Epithelial cell of proximal tubule (primary cell): ENCODE data around the gene CREB3L2. TPM values are rescaled to one million over a fixed set of nuclear protein-coding genes. Genes with fewer than 3 reads are reported as not detected.

Experiments
- DNase-seq: peaks from one replicate; pipeline ENCODE4 v3.0.0-alpha.2; 2011; ENCODE audit warnings: low read depth
- H3K4me3 ChIP-seq: 2 replicates; pipeline ENCODE4 v1.5.1; 2011; ENCODE audit warnings: low read depth, mild to moderate bottlenecking, low read length
- total RNA-seq: library from RNA; depleted of rRNA; stranded (reverse); fragments of >200 nt; gene quantifications from 2 replicates; pipeline ENCODE4 v1.2.3, GENCODE V29; 2015
- TF ChIP-seq, protein P1 (sequence below): conservative IDR thresholded peaks from 2 replicates; pipeline ENCODE4 v1.5.1; 2012; ENCODE audit warnings: low read depth, mild to moderate bottlenecking, low read length

CREB3L2 gene
- total RNA-seq, 1 donor from 2014 or later = 18.3 TPM

- no peak for DNase-seq
- TF ChIP-seq, protein P1, sequence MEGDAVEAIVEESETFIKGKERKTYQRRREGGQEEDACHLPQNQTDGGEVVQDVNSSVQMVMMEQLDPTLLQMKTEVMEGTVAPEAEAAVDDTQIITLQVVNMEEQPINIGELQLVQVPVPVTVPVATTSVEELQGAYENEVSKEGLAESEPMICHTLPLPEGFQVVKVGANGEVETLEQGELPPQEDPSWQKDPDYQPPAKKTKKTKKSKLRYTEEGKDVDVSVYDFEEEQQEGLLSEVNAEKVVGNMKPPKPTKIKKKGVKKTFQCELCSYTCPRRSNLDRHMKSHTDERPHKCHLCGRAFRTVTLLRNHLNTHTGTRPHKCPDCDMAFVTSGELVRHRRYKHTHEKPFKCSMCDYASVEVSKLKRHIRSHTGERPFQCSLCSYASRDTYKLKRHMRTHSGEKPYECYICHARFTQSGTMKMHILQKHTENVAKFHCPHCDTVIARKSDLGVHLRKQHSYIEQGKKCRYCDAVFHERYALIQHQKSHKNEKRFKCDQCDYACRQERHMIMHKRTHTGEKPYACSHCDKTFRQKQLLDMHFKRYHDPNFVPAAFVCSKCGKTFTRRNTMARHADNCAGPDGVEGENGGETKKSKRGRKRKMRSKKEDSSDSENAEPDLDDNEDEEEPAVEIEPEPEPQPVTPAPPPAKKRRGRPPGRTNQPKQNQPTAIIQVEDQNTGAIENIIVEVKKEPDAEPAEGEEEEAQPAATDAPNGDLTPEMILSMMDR = no peak
- no peak overlapping the region for H3K4me3 ChIP-seq
These were observed 78.5 kb downstream of the CREB3L2 start for GRCh38 chr7:137923380-137923779.

- DNase-seq = no peak
- TF ChIP-seq, protein P1 = no peak
- H3K4me3 ChIP-seq = no peak overlapping the region
These were observed 81.1 kb downstream of the CREB3L2 start for GRCh38 chr7:137920637-137921399.

DNA sequence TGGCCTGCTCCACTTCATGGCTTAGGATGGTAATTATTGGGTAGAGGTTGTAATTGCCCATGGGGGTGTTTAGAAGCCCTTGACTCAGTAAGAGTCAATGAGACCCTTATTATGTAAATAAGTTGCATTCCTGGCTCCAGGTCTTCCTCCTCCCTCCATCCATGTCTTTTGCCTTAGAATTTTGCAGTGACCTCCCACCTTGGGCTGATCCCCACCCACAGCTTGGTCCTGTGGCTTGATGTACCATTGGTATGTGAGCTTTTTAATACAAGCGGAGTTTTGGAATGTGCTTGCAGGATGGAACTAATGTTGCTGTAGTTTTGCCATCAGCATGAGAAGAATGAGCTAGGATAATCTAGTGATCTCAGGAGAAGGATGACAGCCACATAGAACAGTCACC is 81.9 kb downstream of the CREB3L2 start:
- no peak overlapping the region for H3K4me3 ChIP-seq
- no peak for DNase-seq
- TF ChIP-seq, protein P1 = no peak

GRCh38 chr7:137916980-137917645 is 84.8 kb downstream of the CREB3L2 start:
- peak overlapping the region; percentile 2 for H3K4me3 ChIP-seq
- peak; percentile 75 for DNase-seq
- TF ChIP-seq, protein P1 = no peak

GRCh38 chr7:137916564-137916963 is 85.3 kb downstream of the CREB3L2 start:
- no peak overlapping the region for H3K4me3 ChIP-seq
- TF ChIP-seq, protein P1 = no peak
- DNase-seq = no peak

- peak; percentile 36 for DNase-seq
- H3K4me3 ChIP-seq = no peak overlapping the region
- TF ChIP-seq, protein P1 = no peak
These were observed 86.6 kb downstream of the CREB3L2 start for GRCh38 chr7:137915266-137915665.
